NB4 (cell line): ENCODE data around the gene MRPS34.

ENCODE experiments used
- DNase-seq: peaks from one replicate; pipeline ENCODE4 v3.0.0; 2010; ENCODE audit warnings: low read depth
- H3K4me3 ChIP-seq: one replicate; pipeline ENCODE4 v1.5.1; 2011; ENCODE audit warnings: mild to moderate bottlenecking, low read depth, low read length, moderate library complexity
- MYC ChIP-seq: IDR thresholded peaks from 2 replicates; pipeline ENCODE4 v1.6.1; 2011; ENCODE audit warnings: low read depth, low read length
- POLR2A ChIP-seq: IDR thresholded peaks from 2 replicates; pipeline ENCODE4 v1.6.1; 2011; ENCODE audit warnings: mild to moderate bottlenecking; ENCODE audit not compliant: insufficient read length; ENCODE audit errors: extremely low read depth
- TF ChIP-seq, protein P1 (sequence below): IDR thresholded peaks from 2 replicates; pipeline ENCODE4 v1.6.1; 2011; ENCODE audit warnings: low read depth, low read length
- TF ChIP-seq, protein P2 (sequence below): IDR thresholded peaks from one replicate; pipeline ENCODE4 v1.5.1; 2012; ENCODE audit warnings: low read depth, low read length

Gene MRPS34

DNA sequence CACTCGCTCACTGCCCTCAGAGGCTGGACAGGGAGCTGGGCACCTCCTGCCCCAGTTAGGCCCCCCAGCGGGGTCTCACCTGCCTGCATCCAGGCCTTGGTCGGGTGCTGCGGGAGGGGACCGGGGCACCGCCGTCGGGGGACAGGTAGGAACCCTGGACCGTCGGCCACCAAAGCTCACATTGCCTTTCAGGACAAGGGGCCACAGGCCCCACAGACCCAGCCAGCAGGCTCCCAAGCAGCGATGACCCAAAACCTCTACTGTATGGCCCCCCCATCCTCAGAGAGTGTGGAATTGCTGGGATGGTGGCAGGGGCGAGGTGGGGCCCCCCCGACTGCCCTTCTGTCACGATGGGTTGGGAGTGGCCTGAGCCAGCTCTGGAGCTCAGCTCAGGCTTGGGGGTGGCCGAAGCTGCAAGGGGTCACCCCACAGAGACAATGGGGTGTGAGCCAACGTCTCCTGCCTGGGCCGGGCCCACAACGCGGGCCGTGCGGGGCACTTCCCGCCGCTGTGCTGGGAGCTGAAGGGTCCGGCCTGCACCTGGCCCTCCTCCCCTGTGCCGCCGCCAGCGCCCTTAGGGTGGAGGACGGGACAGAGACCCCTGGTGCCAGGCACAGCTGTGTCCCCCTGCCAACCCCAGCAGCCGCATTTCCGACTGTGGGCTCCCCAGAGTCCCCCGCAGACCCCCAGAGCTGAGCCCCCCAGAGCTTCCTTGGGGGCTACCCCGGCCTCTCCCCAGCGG is 20.1 kb upstream of the MRPS34 start:
- no peak for DNase-seq

DNA sequence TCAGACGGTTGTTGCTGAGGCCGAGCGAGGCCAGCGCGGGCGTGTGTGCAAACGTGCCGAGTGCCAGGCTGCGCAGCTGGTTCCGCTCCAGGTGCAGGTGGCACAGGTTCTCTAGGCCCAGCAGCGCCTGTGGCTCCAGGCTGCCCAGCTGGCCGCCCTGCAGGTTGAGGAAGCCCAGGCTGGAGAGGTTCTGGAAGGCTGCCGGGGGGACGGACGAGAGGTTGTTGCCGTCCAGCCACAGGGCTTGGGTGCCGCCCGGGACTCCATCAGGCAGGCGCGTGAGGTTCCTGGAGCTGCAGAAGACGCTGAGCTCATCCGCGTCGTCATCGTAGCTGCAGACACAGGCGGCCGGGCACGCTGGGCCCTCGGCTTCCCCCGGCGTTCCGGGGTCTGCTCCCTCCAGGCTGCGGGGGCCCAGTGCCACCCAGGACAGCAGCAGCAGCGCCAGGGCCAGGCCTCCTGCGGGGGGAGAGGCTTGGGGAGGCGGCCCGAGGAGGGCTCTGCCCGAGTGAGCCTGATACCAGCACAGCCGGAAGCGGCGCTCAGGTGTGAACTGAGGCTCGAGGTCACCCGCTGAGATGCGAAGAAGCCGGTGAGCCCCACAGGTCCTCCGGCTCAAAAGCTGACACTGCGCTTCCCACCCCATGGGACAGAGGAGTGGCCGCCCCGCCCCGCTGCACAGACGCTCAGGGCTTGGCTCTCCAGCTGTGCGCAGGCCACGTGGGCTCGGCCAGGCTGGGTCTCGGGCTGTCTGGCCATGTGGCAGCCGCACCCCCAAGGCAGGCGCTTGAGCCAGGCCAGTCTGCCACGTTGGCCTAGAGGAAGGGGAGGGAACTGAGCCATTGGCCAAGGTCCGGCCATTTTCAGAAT is 19.2 kb upstream of the MRPS34 start:
- TF ChIP-seq MYC (no peak), POLR2A (no peak)
- TF ChIP-seq, protein P1, sequence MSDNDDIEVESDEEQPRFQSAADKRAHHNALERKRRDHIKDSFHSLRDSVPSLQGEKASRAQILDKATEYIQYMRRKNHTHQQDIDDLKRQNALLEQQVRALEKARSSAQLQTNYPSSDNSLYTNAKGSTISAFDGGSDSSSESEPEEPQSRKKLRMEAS, result no peak
- TF ChIP-seq, protein P2, sequence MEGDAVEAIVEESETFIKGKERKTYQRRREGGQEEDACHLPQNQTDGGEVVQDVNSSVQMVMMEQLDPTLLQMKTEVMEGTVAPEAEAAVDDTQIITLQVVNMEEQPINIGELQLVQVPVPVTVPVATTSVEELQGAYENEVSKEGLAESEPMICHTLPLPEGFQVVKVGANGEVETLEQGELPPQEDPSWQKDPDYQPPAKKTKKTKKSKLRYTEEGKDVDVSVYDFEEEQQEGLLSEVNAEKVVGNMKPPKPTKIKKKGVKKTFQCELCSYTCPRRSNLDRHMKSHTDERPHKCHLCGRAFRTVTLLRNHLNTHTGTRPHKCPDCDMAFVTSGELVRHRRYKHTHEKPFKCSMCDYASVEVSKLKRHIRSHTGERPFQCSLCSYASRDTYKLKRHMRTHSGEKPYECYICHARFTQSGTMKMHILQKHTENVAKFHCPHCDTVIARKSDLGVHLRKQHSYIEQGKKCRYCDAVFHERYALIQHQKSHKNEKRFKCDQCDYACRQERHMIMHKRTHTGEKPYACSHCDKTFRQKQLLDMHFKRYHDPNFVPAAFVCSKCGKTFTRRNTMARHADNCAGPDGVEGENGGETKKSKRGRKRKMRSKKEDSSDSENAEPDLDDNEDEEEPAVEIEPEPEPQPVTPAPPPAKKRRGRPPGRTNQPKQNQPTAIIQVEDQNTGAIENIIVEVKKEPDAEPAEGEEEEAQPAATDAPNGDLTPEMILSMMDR, result no peak
- H3K4me3 ChIP-seq, result no peak overlapping the region
- no peak for DNase-seq

More for the DNA sequence above, 20.1 kb upstream of the MRPS34 start:
- H3K4me3 ChIP-seq, result no peak overlapping the region
- TF ChIP-seq, protein P2, result no peak
- TF ChIP-seq MYC, result no peak
- TF ChIP-seq, protein P1, result no peak
- no peak for TF ChIP-seq POLR2A

DNA sequence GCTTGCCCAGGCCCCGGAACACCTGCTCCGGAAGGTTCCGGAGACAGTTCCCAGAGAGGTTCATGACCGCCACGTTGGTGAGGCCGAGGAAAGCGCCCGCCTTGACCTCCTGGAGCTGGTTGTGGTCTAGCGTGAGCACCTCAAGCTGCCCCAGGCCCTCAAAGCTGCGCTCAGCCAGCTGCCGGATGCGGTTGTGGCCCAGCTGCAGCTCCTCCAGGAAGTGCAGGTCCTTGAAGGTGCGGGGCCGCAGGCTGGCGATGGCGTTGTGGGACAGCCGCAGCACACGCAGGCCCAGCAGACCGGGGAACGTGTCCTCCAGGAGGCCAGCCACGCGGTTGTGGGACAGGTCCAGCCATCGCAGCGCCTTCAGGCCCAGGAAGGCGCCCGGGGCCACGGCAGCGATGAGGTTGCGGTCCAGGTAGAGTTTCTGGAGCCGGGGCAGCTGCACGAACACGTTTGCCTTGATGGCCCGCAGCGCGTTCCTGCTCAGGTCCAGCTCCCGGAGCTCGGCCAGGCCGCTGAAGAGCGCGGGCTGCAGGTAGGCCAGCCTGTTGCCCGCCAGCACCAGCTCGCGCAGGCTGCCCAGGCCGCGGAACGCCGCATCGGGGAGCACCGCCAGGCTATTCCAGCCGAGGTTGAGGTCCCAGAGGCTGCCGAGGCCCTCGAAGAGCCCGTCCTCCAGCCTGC is 18.5 kb upstream of the MRPS34 start:
- DNase-seq, result no peak
- TF ChIP-seq, protein P2, result no peak
- TF ChIP-seq, protein P1, result no peak
- no peak for TF ChIP-seq MYC
- TF ChIP-seq POLR2A, result no peak
- H3K4me3 ChIP-seq, result no peak overlapping the region

DNA sequence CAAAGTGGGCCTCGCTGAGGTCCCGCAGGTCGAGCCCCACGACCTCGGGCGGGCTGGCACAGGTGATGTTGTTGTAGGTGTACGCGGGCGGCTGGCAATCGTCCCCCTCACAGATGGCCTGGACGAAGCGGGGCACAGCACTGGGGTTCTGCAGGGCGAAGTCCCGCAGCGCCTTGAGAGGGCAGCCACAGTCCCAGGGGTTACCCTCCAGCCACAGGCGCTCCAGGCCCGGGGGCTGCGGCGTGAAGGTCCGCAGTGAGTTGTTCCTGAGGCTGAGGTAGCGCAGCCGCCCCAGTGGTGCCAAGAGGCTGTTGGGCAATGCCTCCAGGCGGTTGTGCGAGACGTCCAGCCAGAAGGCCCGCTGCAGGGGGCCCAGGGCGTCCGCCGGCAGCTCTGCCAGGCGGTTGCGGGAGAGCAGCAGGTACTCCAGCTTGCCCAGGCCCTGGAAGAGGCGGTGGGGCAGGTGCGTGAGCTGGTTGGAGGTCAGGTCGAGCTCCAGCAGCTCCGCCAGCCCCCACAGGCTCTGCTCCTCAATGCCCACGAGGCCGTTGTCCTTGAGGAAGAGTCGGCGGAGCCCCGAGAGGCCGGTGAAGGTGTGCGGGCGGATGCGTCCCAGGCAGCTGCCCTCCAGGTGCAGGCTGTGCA is 17.8 kb upstream of the MRPS34 start:
- H3K4me3 ChIP-seq, result no peak overlapping the region
- DNase-seq, result no peak
- TF ChIP-seq, protein P2, result no peak
- TF ChIP-seq MYC (no peak), POLR2A (no peak)
- TF ChIP-seq, protein P1, result no peak

DNA sequence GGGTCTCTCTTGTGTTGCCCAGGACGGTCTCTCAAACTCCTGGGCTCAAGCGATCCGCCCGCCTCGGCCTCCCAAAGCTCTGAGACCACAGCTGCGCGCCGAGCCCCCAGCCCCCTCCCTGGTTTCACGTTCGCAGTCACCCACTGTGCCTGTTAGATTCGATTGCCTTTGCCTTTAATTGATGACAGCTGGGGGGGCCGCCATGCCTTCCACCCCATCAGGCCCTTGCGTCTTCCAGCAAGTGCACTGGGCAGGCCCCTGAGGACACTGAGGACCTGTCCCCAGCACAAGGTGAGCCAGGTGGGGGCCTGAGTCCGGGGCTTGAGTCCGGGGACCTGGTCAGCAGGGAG is 17.3 kb upstream of the MRPS34 start:
- TF ChIP-seq POLR2A (no peak), MYC (no peak)
- TF ChIP-seq, protein P2, result no peak
- TF ChIP-seq, protein P1, result no peak
- H3K4me3 ChIP-seq, result no peak overlapping the region
- DNase-seq, result no peak
